AG10803 (cell line): Measurements from ENCODE around the gene OTC.

Experiments
- DNase-seq: peaks from one replicate; pipeline ENCODE4 v3.0.0; 2010; ENCODE audit warnings: low read depth
- H3K4me3 ChIP-seq: 2 replicates; pipeline ENCODE4 v1.5.1; 2011; ENCODE audit warnings: mild to moderate bottlenecking, low read length, control low read depth
- CTCF ChIP-seq: conservative IDR thresholded peaks from 2 replicates; pipeline ENCODE4 v1.5.1; 2011; ENCODE audit warnings: mild to moderate bottlenecking, low read length, control low read depth, inconsistent platforms

The OTC gene

GRCh38 chrX:38335382-38335781, 17.0 kb upstream of the OTC start:
- H3K4me3 ChIP-seq = no peak overlapping the region
- no peak for DNase-seq
- peak; percentile 20; the same call in 1 of the 2 replicates for TF ChIP-seq CTCF

- no peak for DNase-seq
- TF ChIP-seq CTCF = no peak
- no peak overlapping the region for H3K4me3 ChIP-seq
Measured at GRCh38 chrX:38336538-38337240, 15.7 kb upstream of the OTC start.

- no peak overlapping the region for H3K4me3 ChIP-seq
- no peak for TF ChIP-seq CTCF
- DNase-seq = no peak
Measured at GRCh38 chrX:38341442-38341841, 11.0 kb upstream of the OTC start.

GRCh38 chrX:38342853-38343778, 9.3 kb upstream of the OTC start:
- no peak overlapping the region for H3K4me3 ChIP-seq
- no peak for TF ChIP-seq CTCF
- no peak for DNase-seq

- no peak for DNase-seq
- H3K4me3 ChIP-seq = no peak overlapping the region
- no peak for TF ChIP-seq CTCF
Measured at GRCh38 chrX:38346150-38346549, 6.3 kb upstream of the OTC start.

- no peak overlapping the region for H3K4me3 ChIP-seq
- TF ChIP-seq CTCF = no peak
- peak; percentile 72 for DNase-seq
Measured at GRCh38 chrX:38347136-38347535, 5.3 kb upstream of the OTC start.
